Measurements from ENCODE around the gene APOL3.

APOL3 gene

GRCh38 chr22:36136988-36137387, 23.6 kb downstream of the APOL3 start:
- Histone ChIP-seq H3K27ac (ENCODE audit: low read depth, low read length, poor library complexity, severe bottlenecking) (no peak overlapping the region), H3F3A (ENCODE audit: insufficient read depth, low read length) (no peaks in the 10 kb centered on the region), H3K4me2 (ENCODE audit: low read length) (no peak overlapping the region), H3K9me3 (ENCODE audit: low read length) (no peaks in the 10 kb centered on the region), H4K20me1 (ENCODE audit: insufficient read depth, low read length) (no peaks in the 10 kb centered on the region), H3K79me2 (ENCODE audit: insufficient read depth, low read length) (no peaks in the 10 kb centered on the region), H3K4me1 (ENCODE audit: insufficient read depth, low read length, severe bottlenecking) (no peaks in the 10 kb centered on the region), H3K9ac (ENCODE audit: low read length) (no peak overlapping the region), H2AFZ (ENCODE audit: low read length) (no peak overlapping the region), H3K36me3 (ENCODE audit: insufficient read depth, low read length) (peaks cover 10% of the 10 kb centered on the region; the same call in 1 of the 2 replicates), H3K9me2 (ENCODE audit: low read depth, low read length) (no peaks in the 10 kb centered on the region), H3K4me3 (ENCODE audit: low read depth, low read length, poor library complexity, severe bottlenecking) (no peak overlapping the region), H3K27me3 (ENCODE audit: insufficient read depth, low read length) (no peaks in the 10 kb centered on the region; the same call in 1 of the 2 replicates)
- TF ChIP-seq CTCF (IDR thresholded peaks at IDR 0.05; ENCODE audit: low read length) (no peak), EZH2 (IDR thresholded peaks at IDR 0.05; ENCODE audit: borderline replicate concordance, low read length) (no peak)

- no peaks in the 10 kb centered on the region; the same call in 1 of the 2 replicates for H3K27me3 ChIP-seq (ENCODE audit: insufficient read depth, low read length)
- H3K79me2 ChIP-seq (ENCODE audit: insufficient read depth, low read length) = no peaks in the 10 kb centered on the region
- no peak for TF ChIP-seq CTCF (IDR thresholded peaks at IDR 0.05; ENCODE audit: low read length)
- TF ChIP-seq EZH2 (IDR thresholded peaks at IDR 0.05; ENCODE audit: borderline replicate concordance, low read length) = no peak
- no peaks in the 10 kb centered on the region for H3K4me1 ChIP-seq (ENCODE audit: insufficient read depth, low read length, severe bottlenecking)
- H4K20me1 ChIP-seq (ENCODE audit: insufficient read depth, low read length) = no peaks in the 10 kb centered on the region
- H3K27ac ChIP-seq (ENCODE audit: low read depth, low read length, poor library complexity, severe bottlenecking) = no peak overlapping the region
- H3K9ac ChIP-seq (ENCODE audit: low read length) = no peak overlapping the region
- no peaks in the 10 kb centered on the region for H3K9me2 ChIP-seq (ENCODE audit: low read depth, low read length)
- H3K36me3 ChIP-seq (ENCODE audit: insufficient read depth, low read length) = peaks cover 6% of the 10 kb centered on the region; the same call in 1 of the 2 replicates
- no peak overlapping the region for H3K4me2 ChIP-seq (ENCODE audit: low read length)
- H2AFZ ChIP-seq (ENCODE audit: low read length) = no peak overlapping the region
- H3F3A ChIP-seq (ENCODE audit: insufficient read depth, low read length) = no peaks in the 10 kb centered on the region
- no peak overlapping the region for H3K4me3 ChIP-seq (ENCODE audit: low read depth, low read length, poor library complexity, severe bottlenecking)
- H3K9me3 ChIP-seq (ENCODE audit: low read length) = no peaks in the 10 kb centered on the region
Measured at GRCh38 chr22:36136475-36136874, 24.1 kb downstream of the APOL3 start.

GRCh38 chr22:36135306-36135980, 25.1 kb downstream of the APOL3 start:
- Histone ChIP-seq H3K27me3 (ENCODE audit: insufficient read depth, low read length) (no peaks in the 10 kb centered on the region; the same call in 1 of the 2 replicates), H3K27ac (ENCODE audit: low read depth, low read length, poor library complexity, severe bottlenecking) (no peak overlapping the region), H3K4me3 (ENCODE audit: low read depth, low read length, poor library complexity, severe bottlenecking) (no peak overlapping the region), H3K9me3 (ENCODE audit: low read length) (no peaks in the 10 kb centered on the region), H3K79me2 (ENCODE audit: insufficient read depth, low read length) (no peaks in the 10 kb centered on the region), H3K4me2 (ENCODE audit: low read length) (no peak overlapping the region), H3K9ac (ENCODE audit: low read length) (no peak overlapping the region), H3K4me1 (ENCODE audit: insufficient read depth, low read length, severe bottlenecking) (no peaks in the 10 kb centered on the region), H4K20me1 (ENCODE audit: insufficient read depth, low read length) (no peaks in the 10 kb centered on the region), H3K36me3 (ENCODE audit: insufficient read depth, low read length) (no peaks in the 10 kb centered on the region), H2AFZ (ENCODE audit: low read length) (no peak overlapping the region), H3K9me2 (ENCODE audit: low read depth, low read length) (no peaks in the 10 kb centered on the region), H3F3A (ENCODE audit: insufficient read depth, low read length) (no peaks in the 10 kb centered on the region)
- TF ChIP-seq CTCF (IDR thresholded peaks at IDR 0.05; ENCODE audit: low read length) (no peak), EZH2 (IDR thresholded peaks at IDR 0.05; ENCODE audit: borderline replicate concordance, low read length) (no peak)
